HPDE6-E6E7 (cell line): ENCODE measurements around the gene CCDC88C.

Source experiments
- DNase-seq: peaks from one replicate; pipeline ENCODE4 v3.0.0; 2011; ENCODE audit warnings: missing footprints; ENCODE audit errors: extremely low spot score

Gene CCDC88C

DNA sequence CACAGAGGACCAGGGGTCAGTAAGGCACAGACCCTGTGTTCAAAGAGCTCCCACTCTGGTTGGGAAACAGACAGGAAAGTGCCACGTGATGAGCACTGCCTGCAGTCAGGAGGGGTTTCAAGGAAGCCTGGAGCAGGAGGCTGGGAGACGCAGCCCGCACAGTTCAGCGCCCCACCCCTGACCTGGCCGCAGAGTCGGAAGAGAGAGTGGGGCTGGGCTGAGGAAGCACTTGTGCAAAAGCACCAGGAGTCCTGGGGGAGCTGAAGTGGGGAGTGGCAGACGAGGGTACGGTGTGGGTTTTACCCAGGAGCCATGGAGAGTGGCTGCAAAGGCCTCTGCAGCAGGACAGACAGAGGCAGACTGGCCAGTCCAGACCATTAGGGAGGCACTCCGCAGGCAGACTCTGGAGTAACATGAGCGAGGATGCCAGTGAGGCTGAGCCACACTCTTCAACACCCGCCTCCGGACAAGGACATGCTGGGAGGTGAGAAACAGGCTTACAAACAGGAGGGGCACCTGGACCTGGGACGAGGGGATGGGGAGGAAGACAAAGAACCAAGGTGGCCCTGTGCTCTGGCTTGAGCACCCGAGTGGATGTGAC lies 87.4 kb downstream of the CCDC88C start:
- DNase-seq: no peak

DNA sequence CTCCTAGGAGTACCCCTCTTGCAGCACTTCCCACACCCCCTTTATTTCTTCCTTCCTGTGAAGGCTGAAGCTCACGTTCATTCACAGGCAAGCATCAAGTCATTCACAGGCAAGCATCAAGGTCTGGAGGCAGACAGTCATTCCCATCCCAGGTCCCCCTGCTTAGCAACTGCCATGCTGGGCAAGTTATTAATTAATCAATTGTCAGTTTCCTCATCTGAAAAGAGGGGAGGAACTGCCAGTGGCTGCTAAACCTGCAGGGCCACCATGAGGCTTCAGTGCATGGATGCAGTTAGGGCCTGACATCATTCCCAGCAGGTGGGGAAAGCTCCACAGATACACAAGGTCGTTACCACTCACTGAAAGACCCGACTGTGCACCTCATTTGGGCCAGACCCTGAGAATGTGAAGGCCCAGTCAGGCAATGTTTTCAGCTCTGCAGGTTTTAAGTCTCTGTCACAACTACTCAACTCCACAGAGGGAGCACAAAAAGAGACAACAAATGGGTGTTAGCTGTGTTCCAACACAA lies 88.1 kb downstream of the CCDC88C start:
- DNase-seq: no peak

DNA sequence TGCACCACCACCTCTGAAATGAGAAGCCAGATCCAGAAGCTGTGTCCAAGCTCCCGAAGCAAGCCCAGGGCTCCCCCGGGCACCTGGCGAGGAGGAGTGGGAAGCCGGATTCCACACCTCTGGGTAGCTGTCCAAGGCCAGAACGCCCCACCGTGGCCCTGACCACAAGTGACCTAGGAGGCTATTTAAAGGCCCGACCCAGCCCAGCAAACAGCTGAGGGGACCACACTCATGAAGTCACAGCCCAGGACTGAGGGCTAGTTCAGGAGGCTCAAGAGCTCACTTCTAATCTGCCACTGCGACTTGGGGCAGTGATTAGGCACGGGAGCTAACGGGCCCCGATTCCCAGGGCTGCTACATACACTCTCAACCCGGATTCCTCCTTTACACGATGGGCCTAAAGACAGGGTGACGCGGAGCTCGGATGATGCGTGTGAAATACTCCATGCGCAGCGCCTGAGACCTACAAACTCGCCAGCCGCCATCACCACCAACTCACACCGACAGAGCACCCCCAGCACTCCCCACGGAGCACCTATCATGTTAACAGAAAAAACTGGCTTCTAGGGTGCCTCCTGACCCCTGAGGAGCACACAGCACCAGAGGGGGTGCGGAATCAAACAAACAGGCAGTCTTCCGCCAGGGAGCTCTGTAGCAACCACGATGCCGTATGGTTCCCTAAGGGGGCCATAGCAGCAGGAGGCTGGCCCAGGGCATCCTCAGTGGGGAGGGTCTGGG lies 89.1 kb downstream of the CCDC88C start:
- no peak for DNase-seq

DNA sequence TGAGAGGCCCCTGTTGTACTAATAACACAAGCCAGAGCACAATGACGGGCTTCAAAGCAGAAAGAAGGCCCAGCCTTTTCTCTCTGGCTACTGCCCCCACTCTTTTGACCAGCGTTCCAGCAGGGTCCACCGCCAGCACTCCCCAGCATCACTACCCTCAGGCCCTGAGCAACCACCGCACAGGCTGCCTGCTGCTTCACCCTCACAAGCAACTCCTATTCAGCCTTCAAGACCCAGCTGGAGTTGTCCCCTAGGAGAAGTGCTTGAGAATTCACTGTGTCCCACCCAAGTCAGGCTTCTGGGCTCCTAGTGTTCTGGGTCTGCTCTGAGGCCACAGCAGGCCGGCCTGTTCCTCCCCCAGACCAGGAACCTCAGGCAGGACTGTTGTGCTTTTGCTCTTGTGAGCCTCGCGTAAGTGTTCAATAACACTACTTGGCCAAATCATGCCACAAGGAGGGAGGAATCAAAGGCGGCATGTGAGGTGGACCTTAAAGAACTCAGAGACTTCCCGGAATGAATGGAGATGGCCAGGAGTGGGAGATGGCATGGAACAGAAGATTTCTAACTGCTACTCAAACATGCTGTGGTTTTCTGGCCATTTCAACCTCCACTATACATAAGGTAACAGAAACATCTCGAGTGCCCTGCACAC lies 89.8 kb downstream of the CCDC88C start:
- DNase-seq: no peak

DNA sequence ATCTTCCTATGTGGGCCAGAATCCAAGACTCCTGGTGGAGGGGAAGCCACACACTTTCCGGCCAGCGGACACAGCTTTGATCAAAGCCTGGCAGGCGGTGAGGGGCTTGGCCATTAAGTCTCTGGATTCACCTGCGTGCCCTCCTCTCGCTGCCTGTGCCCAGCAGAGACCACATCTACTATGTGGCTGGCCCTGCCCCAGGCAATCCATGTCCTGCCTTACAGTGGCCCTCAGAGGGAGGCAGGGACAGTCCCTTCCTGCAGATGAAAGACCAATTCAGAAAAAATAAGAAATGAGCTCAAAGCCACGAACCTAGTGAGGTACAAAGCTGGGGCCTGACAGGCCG lies 90.4 kb downstream of the CCDC88C start:
- no peak for DNase-seq

DNA sequence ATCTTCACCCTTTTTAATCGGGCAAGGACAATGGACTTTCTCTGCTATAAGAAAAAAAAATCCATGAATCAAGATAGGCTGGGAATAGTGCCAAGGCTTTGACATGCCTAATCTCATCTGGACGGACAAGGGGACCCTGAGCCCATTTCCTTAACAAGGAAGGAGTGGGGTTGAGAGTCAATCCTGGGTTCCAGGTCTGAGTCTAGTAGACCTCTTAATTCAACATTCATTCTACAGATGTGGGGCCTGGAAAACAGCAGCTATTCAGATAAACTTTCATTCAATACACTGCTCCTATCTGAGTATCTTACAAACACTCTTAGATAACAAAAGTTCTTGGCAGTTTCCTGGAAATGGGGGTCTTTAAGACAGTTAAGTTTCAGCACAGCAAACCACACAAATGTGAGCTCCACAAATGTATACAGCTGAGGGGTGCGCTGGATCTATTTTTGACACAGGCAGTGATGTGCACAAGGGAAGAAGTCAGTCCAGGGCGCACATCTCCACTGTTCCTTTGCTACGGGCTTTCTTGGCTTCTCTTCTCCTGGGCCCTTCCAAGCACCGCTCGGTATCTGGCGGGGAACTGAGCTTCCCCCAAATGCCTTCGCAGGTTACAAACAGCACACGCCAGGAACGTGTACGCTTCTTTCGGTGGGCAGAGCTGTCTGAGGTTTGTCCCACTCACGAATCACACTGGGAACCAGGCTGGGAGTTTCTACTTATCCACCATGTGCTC lies 90.9 kb downstream of the CCDC88C start:
- DNase-seq: no peak

DNA sequence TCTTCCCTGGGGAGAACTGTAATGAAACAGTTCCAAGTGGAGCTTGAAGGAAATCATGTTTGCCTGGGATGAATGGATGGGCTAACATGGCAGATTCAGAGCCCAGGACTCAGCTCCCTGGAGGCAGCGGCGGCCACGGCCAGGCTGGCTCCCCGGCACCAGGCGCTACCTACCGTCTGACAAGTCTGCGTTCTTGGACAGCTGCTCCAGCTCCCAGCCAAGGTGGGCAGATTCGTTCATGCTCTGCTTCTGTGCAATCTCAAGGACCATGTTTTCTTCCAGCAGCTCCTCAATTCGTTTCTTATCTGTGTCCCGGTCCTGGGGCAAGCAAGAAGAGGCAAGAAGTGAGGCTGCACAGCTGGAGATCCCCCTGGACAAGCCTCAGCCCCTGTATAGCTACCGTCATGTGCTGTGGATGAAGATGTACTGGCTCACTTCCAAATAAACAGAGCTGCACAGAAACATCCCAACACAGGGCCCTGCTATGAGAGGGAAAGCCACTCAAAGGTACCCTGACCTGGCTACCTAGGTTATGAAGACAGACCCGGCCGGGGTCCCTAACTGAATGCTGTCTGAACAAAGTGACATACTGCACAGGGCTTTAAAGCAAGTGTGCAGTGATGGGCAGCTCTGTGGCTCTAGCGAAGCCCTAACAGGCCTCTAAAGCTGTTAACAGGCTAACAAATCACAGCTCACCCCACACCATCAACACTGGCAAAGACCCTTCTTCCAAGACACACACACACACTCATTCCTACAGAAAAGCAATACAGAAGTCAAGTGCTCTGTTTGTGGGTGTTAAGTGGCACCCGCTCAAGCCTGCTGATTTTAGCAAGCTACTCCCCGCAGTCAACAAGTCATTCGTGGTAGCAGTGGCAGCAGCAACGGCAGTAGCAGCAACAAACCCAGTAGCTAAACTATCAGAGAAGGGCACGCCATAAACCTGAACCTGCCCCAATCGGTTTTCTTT lies 92.7 kb downstream of the CCDC88C start:
- DNase-seq: no peak

DNA sequence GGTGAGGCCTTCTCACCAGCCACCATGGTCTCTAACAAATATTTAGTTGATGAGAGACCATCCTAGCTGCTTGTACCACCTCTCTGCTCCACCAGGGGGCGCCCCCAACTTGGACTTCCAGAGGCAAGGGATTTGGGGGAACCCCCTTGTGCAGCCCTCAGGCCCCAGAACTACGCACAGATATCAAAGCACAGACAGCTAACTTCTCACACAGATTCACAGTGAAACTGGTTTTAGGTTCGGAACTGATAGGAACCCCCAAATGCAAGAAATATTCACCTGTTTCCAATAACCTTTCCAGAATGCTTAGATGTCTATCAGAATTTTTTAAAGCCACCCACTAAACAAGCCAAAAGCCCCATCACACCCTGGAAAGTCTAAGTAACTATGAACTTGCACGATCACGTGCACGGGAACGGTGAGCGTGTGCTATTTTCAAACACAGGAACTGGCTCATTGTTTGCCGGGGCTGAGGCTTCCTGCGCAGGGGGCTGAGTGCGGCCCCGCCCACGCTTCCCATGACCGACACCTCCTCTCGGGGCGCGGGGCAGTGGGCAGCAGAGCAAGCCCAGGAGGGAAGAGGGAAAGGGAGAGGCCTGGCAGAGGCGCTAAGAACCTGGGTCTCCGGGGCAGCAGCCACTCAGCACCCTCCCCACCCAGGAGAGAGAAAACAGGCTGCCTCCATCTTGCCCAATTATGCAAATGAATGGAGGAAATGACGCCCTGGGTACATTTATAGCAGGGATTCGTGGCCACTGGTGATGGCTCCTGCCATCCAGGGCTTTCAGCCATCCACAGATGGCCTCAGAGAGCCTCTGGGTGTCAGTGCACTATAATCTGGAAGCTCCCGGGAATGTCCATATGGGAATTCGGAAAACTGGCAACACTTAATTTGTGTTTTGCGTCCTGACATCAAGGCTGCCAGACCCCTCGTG lies 93.7 kb downstream of the CCDC88C start:
- peak; percentile 66 for DNase-seq

DNA sequence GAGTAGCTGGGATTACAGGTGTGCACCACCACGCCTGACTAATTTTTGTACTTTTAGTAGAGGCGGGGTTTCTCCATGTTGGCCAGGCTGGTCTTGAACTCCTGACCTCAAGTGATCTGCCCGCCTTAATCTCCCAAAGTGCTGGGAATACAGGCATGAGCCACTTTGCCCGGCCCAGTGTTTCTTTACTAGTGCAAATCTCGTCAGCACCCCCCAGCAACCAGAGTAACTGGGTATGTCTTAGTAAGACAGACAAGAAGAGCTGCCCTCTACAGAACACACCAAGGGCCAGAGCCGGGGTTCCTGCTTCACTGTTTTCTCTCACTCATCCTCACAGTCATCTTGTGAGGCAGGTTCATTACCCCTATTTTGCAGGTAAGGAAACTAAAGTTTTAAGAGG lies 94.6 kb downstream of the CCDC88C start:
- DNase-seq: no peak

DNA sequence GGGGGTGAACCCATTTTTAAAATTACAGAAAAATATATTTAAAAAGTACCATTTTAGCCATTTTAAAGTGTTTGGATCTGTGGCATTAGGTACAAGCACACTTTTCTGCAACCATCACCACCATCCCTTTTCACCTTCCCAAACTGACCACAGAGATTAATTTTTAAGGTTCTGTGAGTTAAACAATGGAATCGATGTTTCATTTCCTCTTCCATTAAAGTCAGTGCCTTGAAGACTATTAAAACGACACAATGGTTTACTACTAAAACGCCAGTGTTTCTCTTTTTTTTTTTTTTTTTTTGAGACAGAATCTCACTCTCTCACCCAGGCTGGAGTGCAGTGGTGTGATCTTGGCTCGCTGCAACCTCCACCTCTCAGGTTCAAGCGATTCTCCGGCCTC lies 95.0 kb downstream of the CCDC88C start:
- no peak for DNase-seq

DNA sequence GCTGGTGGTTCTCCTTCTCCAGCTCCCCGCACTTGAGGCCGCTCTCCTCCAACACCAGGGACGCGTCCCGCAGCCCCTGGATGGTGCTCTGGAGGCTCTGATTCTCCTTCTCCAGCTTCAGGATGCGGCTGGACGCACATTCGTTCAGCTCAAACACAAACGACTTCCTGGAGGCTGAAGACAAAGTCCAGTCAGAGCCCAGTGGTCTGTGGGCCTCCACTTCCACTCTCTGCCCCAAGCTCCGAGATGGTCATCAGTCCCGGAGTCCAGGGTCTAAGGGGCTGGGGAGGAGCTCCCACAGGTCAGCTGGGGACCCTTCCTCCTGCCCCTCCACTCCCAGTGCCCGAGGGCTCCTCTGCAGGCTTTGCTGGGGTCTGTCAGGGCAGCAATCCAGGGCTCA lies 96.5 kb downstream of the CCDC88C start:
- DNase-seq: no peak

DNA sequence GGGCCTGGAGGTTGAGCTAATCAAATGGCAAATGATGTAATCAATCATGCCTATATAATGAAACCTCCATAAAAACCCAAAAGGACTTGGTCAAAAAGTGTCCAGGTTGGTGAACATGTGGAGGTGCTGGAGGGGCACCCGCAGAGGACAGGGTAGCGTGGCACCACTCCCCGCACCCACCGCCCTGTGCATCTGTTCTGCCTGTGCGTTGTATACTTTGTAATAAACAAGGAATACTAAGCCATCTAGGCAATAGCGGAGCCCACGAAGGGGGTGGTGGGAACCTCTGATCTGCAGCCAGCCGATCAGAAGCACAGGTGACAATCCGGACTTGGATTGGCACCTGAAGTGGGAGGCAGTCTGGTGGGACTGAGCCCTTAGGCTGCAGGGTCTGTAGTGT lies 97.4 kb downstream of the CCDC88C start:
- no peak for DNase-seq

DNA sequence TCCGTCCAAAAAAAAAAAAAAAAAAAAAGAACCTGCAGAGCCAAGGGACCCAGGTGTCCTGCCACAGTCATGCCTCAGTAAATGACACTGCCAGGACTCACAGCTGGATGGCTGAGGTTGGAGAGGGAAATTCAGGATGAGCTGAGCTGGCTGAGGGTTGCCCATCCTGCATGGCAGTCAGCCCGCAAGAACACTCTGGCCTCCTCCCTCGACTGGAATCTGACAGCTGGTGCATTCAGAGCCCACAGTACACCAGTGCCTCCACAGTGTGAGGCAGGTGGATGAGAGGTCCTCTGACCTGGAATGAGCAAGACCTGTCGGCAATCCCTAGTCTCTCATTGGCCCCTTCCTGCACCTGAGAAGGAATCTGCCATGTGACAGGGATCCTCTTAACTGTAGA lies 98.7 kb downstream of the CCDC88C start:
- no peak for DNase-seq

DNA sequence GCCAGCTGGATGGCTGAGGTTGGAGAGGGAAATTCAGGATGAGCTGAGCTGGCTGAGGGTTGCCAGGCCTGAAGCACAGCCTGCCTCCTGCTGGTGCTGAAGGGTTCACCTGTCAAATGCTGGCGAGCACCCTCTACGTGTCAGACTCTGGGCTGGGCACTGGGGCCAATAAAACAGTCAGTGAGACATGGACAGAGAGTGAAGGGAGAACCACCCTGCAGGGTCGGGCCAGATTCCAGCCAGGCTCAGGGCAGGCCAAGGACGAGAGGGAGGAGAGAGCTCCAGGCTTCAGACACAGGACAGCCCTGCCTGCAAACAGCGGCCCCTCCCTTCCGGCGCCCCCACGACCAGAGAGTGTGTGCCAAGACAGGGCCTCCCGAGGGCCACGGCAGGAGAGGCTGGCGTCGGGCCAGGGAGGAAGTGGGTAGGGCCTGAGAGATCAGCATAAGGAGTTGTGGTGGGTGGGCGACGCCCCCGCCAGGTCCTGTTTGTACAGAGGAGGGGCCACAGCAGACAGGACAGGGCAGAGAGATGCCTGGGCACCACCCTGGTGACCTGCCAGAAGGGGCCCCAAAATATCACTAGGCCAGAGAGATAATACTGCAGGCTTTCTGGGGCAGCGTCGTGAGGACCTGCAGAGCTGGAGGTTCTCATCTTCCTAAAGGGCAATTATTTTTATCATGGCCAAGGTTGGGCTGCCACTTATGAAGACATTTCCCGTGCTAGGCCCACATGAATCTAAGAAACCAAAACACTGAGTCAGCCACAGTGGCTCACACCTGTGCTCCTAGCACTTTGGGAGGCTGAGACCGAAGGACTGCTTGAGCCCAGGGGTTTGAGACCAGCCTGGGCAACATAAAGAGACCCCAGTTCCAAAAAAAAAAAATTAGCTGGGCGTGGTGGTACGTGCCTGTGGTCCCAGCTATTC lies 100.0 kb downstream of the CCDC88C start:
- no peak for DNase-seq

DNA sequence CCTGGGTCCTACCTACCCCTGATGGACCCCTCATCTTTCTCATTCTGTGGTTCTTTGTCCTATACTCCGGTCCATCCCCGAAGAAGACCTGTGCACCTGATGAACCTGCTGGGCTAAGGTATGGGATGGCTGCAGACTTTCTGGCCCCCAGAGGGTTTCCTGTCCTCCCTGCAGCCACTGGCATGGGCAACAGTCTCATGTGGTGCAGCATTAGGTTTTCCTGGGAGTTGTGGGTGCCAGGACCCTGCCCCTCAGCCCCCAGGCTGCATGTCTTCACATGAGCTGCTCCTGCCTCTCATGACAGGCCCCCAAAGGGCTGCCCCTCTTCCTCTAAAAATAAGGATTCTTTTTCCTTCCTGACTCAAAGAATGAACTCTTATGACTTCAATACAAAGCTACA lies 100.9 kb downstream of the CCDC88C start:
- no peak for DNase-seq

DNA sequence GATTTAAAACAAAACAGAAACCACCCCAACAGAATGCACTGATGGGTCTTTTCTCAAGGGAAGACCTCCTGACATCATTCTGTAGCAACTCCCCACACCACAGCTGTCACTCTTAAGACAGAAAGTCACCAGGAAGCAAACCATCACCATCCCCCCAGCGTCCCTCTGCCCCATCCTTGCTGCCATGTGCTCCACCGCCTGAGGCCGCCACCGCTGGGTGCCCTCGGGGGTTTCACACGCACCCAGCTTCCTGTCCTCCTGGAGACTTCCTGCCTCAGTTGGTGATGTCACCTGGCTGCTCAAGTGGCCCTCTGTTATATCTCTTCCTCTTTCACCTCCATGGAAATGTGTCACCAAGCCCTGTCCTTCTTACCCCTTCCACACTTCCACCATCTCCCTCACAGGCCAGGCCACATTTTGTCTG lies 101.8 kb downstream of the CCDC88C start:
- no peak for DNase-seq

DNA sequence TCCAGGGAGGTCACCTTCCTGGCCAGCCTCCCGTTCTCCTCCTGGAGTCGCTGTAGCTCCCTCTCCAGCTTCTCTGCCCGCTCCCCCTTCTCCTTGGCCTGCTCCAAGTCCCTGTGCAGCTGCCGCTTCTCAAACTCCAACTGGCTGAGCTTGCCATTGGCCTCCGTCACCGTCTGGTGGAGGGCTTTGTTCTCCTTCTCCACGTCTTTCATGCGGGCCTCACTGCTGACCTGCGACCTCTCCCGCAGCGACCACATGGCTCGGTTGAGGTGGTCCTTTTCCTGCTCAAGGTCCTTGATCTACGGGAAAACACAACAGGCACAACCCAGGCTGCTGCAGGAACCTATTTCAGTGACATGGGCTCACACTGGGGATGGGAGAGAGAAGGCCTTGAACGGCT lies 103.8 kb downstream of the CCDC88C start:
- no peak for DNase-seq

DNA sequence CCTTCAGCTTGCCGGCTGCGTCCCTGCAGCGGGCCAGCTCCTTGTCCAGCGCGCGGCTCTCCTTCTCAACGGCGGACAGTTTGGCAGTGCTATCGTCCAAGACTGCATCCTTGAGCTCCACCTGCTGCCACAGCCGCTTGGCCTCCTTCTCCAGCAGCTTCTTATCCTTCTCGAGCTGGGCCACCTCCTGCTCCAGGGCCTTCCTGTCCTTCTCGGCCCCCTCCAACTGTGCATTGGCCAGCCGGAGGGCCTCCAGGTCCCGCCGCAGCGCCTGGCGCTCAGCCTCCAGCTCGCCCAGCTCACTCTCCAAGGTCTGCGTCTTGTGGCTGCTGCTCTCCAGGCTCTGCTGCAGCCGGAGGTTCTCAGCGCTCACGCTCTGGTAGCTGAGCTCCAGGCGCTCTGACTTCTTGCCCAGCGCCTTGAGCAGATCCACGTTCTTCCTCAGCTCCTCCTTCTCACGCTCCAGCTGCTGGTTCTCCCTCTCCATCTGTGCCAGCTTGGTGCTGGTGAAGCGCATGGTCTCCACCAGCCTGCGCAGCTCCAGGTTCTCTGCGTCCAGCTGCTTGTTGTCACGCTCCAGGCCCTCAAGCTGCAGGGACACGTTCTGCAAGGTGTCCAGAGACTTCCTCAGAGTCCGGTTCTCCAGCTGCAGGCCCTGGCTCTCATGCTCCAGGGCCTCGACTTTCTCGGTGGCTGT lies 104.3 kb downstream of the CCDC88C start:
- no peak for DNase-seq
